GM21737 (cell line): ENCODE results near the gene TENM4.

Experiments used
- ATAC-seq: cut with Tn5 transposase; IDR thresholded peaks from one replicate; pipeline ENCODE4 v1.9.1; 2021; ENCODE audit warnings: mild to moderate bottlenecking, moderate library complexity; ENCODE audit not compliant: unreplicated experiment

TENM4 gene

DNA sequence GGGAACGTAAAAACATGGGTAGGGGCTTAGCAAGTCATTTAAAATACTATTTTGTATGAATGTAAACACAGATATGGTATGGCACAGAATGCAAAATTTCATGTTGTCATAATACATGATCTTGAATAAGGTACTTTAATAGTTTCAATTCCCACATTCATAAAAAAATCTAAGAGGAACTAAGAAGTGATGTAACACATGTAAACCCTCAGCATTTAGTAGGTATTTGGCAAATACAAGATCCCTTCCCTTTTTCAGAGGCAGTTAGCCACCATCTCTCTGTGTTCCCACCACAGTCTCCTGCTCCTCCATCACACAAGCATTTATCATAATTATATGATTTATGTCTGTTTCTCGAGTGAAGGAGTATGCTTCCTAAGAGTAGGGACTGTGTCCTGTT lies 251.8 kb downstream of the TENM4 start:
- ATAC-seq, result no peak

DNA sequence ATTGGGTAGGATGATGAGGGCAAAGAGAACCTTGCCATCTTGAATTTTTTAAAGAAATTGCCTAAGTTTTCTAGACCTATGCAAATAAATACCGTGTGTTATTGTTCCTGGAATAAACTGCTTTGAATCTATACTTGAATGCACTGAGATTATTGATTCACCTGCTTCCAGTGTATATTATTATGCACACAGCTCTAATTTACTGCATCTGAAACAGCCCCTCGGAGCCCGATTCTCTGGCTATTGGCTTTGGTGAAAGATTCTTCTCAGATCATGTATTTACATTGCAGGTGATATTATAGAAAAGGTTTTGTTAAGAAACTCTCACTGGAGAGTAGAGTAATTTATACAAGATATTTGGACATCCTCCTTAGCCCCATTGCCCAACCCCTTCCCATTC lies 254.2 kb downstream of the TENM4 start:
- no peak for ATAC-seq

DNA sequence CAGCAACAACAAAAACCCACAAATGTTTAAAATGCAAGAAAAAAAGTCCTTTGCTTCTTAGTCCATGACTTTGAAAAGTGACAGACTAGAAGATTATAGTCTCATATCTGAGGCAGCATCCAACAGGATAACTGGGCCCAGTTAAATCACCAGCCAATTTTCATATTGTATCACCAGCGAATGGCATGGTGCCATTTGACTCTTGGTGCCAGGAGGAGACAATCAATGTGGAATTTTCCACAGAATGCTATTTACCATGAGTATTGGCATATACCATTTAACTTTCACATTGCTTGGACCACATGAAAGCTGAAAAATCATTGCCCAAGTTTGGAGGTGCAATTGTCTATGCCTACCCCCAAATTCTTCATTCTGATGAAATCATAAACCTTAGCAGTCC lies 255.5 kb downstream of the TENM4 start:
- no peak for ATAC-seq

DNA sequence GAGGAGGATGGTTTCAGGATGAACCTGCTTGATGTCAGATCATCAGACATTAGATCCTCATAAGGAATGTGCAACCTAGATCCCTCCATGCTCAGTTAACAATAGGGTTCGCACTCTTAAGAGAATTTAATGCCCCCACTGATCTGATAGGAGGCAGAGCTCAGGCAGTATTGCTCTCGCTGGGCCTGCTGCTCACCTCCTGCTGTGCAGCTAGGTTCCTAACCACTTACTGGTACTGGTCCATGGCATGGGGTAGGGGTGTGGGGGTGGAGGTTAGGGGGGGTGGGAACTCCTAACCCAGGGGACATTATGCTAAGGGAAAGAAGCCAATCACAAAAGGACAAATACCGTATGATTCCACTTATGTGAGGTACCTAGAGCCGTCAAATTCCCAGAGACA lies 256.5 kb downstream of the TENM4 start:
- ATAC-seq, result no peak

DNA sequence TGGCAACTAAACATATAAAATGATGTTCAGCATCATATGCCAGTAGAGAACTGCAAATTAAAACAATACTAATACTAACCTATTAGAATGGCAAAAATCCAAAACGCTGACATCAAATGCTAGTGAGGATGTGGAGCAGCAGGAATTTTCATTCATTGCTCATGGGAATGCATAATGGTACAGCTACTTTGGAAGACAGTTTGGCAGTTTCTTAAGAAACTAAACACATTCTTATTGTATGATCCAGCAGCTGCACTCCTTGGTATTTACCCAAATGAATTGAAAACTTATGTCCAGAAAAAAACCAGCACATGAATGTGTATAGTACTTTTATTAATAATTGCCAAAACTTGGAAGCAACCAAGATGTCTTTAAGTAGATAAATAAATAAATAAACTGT lies 258.0 kb downstream of the TENM4 start:
- no peak for ATAC-seq

DNA sequence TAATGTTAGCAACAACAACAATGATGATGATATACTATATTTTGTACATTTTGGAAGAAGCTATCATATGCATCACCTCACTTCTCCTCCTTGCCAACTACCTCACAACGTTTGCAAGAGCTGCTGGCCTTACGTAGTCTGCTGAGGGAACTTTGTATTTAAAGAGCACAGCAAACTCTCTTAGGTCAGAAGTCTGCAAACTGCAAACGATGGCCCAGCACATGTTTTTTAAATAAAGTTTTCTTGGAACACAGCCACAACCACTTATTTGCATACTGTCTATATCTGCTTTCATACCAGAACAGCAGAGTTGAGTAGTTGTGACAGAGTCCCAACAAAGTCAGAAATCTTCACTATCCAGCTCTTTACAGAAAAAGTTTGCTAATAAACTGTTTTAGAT lies 261.7 kb downstream of the TENM4 start:
- no peak for ATAC-seq

DNA sequence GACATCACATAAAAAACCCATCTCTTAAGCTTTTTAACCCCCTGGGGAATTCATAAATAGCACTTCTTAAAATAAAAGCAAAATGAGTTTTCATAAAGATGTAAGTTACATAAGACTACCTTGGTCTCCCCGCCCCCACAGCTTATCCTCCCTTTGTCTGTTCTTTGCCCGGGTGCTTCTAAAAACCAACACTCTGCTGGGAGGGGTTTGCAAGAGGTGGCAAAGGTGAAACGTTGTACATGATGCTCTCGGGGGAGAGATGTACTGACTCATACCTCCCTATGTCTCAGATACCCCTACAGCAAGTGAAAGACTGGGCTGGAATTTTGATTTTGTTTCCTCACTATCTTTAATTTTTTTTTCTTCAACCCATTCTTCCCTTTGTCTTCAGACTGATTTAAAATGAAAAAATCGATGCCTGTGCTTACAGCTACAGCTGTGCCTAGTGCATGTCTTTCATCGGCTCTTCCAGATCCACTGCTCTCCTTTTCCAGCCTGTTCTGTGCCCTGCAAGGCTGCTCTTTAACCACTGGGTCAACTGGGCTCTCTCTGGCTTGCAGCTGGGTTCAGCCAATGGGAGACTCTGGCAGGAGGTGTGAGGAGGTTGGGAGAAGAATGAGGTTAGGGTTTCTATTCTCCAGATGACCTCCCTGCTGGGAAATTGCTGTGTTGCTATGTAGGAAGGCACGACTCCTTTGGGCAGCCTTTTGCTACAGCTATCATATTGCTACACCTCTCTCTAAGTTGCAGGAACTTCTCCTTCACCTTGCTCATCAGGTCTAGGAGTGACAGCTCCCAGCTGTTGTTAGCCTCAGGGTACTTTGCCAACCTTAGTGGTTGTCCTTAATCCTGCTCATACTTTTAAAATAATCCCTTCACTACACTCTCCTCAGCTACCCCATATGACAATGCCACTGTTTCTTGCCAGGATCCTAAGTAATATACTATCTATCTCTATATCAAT lies 266.5 kb downstream of the TENM4 start:
- ATAC-seq, result no peak

DNA sequence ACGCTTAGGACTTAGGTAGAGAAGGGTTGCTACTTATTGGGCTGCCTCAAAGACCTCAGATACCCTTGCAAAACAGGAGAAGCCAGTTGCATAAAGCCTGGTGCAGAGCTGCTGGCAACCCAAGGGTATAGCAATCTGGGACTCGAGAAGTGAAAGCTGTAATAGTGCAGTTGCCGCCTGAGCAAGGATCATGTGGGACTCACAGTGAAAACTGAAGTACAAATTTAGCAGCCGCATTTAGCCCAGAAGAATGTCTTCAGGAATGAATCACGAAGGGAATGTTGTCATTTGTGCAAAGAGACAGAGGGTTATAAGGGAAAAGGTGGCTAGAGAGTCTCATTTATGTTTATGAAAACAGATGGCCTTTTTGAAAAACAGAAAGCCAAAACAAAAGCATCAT lies 267.2 kb downstream of the TENM4 start:
- no peak for ATAC-seq

DNA sequence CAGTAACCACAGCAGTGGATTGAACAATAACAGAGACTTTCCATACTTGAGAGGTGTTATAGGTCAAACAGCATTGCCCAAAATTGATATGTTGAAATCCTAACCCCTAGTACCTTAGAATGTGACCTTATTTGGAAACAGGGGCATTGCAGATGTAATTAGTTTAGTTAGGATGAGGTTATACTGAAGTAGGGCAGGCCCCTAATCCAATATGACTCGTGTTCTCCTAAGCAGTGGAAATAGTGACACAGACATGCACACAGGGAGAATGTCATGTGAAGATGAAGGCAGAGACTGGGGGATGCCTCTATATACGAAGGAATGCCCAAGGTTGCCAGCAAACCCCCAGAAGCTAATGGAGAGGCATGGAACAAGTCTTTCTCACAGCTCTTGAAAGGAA lies 270.5 kb downstream of the TENM4 start:
- no peak for ATAC-seq

DNA sequence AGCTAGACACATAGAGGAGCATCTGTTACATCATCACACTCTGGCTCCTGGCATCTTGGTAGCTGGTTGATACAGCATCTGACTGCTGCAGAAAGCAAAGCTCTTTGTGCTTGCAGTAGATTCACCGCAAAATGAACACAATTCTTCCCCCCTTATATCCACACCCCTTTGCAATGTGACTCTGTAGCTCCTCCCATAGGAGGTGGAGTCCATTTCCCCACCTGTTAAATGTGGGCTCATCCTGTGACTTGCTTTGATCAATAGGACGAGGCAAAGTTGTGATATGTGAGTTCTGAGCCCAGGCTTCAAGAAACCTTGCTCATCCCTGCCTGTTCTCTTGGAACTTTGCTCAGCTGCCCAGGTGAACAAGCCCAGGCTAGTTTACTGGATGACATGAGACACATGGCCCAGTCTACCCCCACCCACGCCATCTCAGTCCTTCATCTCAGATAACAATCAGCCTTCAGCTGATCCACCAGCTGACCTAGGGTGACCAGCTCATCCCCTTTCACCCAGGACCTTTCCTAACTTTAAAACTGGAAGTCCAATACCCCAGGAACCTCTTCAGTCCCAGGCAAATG lies 272.2 kb downstream of the TENM4 start:
- ATAC-seq, result no peak

DNA sequence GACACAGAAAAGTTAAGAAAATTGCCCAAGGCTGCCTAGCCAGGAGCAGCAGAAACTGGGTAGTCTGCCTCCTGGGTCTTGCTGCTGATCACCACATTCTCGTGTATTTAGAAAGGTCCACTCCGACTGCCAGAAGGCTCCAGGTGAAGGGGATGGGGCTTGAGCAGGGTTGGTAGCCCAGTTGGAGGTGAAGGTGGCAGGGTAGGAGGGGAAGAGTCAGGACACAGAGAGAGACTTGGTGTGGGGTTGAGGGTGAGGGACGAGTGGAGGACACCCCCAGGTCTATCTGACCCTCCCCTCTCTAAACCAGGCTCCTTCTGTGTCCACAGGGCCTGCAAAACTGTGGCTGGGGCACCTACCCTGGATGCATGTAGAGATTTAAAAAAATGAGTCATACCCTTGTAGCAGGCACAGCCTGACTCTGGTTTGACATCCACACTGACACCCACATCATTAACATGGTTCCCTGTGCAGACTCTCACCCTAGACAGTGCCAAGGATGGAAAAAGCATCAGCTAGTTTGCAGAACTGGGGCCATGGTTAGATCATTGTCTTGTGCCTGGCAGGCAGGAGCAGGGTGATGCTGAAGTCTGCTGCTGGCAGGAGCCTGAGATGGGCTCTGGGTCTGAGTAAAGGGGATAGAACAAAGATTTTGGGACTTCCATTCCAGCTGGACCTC lies 273.2 kb downstream of the TENM4 start:
- no peak for ATAC-seq

DNA sequence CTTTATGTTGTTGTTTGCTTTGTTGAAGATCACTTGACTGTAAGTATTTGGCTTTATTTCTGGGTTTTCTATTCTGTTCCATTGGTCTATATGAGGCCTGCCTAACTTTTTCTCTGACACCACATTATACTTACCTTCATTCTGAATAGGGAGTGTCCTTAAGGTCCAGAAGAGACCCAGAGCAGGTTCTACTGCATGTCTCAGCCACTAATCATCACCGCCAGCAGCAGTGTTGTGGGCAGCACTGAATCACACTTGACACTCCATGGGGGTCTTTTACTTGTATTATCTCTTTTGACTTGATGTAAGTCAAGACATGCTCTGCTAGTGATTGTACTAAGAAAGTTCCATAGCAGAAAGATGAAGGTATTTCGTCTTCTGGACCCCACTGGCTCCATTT lies 274.9 kb downstream of the TENM4 start:
- ATAC-seq, result no peak

DNA sequence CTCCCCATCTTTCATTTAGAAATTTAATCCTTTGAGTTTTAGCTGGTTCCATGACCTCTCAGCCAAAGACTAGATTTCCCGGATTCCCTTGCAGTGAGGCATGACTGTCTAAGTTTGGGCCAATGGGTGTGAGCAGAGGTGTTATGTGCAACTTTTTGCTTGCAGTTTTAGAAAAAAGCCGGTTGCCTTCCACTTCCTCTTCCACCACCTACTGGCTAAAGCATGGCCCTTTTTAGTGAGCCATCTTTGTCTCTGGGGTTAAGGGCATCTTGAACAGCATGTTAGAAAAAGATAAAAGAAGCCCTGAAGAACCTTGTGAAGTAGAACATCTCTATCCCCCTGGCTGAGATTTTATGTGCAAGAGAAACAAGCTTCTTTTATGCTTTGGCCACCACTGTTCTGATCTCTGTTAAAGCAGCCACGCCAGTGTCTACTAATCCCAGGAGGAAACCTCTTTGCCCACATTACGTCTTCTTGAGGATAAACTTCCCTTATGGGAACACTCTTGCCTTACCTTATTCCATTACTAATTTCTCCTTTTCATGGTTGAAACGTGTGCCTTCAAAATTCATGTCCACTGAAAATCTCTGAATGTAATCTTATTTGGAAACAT lies 279.9 kb downstream of the TENM4 start:
- ATAC-seq, result no peak

DNA sequence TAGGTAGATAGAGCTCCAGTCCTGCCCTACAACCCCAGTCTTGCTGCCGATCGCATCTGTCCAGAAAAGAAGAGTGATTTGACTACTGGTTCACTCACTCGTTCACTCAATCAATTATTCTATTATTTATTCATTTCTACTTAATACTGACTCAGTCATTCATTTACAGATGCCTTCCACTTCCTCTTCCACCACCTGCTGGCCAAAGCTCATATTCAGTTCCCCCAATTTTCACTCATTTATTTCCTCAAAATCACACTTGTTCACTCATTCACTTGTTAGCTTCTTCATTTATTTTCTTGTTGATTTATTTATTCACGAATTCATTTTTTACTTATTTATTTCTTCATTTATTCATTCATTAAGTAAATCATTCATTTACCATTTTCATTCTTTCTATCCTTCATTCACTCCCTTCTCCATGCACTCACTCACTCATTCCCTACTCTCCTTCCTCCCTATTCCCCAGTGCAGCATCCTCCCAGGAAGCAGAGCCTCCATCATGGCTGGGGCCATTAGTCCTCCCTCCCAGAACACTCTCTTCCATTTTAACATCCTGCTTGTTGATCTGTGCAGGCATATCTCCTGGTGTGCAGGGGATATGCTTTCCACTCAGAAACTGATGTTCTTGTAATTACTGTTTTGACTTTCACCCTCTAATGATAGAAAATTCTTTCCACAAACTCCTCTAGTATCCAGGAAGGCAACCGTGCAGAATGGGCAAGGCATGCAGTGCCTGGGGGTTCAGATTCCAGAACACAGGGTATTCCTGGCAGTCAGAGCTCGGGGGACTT lies 281.0 kb downstream of the TENM4 start:
- no peak for ATAC-seq

DNA sequence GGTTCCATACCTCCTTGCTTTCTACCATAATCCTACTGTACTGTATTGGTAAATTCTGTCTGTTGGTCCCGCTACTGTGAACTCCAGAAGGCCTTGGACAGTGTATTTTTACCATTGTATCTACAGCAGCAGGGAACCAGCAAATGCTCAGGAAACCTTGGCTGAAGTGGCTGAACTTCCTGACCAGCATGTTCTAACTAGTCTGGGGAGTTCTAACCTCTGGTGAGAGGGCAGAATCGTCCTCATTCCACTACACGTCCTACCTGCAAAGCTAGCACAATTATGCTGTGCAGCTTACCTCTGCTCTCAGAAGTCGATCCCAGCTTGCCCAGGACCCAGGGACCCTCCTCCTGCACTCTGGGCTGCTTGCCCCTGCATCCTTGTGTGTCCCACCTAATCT lies 283.1 kb downstream of the TENM4 start:
- no peak for ATAC-seq

DNA sequence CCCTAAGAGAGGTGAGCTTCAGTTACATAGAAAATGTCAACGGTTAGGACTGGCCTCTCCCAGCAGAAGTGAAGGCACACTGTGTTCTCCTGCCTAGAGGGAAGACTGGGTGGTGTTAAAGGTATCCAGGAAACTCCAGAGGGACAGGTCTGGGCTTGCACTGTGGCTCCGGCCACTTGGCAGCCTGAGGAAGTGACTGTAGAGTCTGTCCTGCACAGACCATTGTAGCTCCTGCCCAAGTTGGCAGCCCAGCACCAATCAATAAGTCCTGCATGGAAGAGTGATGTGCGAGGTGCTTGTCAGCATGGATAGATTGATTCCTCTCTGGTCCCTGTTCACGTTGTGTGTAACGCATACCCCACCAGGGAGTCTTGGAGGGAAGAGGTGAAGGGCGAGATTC lies 284.8 kb downstream of the TENM4 start:
- no peak for ATAC-seq

DNA sequence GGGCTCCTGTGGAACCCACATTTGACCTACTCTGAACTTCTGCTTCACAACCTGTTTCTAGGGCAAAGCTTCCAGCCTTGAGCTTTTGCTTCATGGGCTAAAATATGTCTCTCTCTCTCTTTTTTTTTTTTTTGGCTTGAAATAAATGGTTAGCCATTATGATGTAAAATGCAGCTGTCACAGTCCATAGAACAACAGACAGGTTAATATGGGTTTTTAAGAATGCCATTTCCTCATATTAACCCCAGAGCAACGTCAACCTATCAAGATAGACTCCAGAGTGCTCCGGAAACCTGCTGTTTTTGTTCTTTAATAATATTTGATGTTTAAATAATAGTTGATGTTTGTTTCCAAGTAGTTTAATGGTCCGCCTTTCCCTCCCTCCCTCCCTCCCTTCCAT lies 285.6 kb downstream of the TENM4 start:
- ATAC-seq, result no peak

DNA sequence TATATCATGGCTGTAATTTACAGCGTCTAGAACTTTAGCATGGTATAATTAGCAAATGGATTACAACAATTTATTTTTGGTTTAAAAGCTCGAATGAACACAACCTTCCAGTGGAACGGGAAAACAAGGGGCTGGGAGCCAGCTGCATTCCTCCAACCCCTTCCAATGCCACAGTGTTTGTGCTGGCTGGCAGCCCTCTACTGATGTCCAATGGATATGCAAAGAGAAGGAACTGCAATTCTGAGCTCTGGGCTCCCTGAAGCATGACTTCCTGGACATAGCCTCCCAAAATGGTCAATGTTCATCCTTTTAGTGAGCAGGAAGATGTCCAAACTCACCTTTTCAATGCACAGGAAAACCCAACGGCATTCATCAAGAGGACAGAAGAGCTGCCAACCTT lies 288.3 kb downstream of the TENM4 start:
- no peak for ATAC-seq

DNA sequence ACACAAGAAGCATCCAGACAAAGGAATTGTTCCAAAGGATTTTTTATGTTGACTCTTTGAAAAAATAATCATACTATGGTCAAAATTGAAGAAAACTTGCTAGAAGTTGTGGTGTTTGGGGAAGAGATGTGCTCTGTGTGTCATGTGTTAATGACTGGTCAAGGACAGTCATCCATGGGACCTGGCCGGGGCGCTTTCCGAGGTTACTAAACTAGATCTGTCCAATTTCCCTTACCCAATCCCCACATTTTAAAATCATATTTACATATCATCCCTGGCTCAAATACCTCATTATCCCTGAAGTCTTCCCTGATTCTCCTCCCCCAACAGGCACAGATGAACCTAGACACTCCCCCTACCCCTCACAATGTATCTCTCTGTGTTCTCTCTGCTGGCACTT lies 289.4 kb downstream of the TENM4 start:
- no peak for ATAC-seq

DNA sequence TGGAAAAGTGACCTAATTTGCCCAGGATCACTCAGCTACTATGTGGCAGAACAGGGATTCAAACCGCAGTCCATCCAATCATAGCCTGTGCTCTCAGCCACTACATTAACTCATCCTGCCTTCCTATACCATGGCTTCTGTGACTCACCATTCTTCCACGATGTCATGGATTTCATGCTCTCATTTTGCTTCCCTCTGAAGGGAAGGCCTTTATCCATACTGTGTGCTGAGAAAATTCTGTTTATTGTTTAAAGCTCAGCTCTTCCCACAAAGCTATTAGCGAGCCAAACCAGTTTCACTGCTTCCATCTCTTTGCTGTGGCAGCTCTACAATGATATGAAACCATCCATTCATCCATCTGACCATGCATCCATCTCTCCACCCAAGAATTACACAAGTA lies 289.9 kb downstream of the TENM4 start:
- ATAC-seq, result no peak

DNA sequence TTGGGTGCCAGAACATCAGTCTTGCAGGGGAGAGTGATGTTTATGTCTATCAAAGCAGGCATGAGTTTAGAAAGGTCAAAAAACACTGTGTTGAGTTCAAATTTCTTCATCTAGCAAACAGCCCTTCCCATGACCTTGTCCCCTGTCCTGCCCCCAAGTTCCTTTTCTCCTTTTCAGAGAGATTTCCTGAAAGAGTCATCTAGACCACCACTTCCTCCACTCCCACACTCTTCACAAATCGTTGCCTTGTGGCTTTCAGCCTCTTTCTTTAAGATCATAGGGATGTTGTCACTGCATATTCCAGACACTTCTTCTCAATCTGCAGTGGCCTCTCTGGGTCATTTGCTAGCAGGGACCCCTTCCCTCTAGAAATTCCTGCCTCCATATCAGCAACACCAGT lies 290.5 kb downstream of the TENM4 start:
- ATAC-seq, result no peak
